HCEC 1CT (cell line): ENCODE data around the gene KIF6.
"Not testable (repeated sequence)": the region's sequence is repeated elsewhere in the genome, so short reads cannot be mapped to it uniquely, and the experiment has no call there.

Source experiments
- DNase-seq: peaks from one replicate; pipeline ENCODE4 v3.0.0-alpha.2; 2017

Gene KIF6

DNA sequence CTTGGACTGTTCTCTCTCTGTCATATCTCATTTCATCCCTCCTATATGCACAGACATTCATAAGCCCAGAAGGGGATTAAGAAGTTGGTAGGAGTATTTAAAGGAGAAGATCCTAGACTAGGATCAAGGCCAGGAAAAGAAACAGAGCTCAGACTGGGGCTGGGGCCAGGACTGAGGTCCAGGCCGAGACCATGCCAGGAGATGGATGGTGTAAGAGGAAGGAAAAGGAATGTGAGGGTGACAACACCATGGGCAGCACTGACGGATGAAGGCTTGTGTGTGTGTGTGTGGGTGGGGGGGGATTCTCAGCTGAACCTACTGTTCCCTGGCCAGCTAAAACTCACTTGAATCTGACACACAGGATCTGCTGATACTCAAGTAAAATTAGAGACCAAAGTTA lies 182.1 kb downstream of the KIF6 start:
- no peak for DNase-seq

GRCh38 chr6:39540454-39540853 lies 184.8 kb downstream of the KIF6 start:
- DNase-seq: no peak

DNA sequence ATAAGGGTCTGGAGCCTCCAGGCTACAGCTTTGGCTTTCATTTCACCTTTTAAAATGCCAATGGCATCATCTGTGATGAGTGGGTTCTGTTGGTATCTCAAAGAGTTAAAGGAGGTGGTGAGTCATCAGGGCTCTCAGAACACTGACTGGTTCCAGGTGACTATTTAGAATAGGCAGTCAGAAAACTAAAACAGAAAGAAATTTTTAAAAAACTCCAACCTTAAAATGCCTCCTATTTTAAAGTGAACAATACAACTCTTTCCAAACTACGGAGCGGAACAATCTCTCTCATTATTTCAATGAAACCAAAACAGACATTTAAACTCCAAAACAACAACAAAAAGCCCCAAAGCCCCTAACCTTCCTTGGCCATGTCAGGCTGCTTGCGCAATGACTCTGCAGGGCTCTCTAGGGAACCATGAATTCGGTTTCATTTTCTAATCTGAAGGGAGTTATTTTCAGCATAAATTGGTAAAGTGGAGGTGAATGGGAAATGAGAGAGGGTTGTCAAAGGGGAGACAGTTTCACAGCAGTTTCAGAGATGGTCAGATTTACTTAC lies 194.9 kb downstream of the KIF6 start:
- no peak for DNase-seq

GRCh38 chr6:39527792-39528564 lies 197.2 kb downstream of the KIF6 start:
- DNase-seq: no peak

DNA sequence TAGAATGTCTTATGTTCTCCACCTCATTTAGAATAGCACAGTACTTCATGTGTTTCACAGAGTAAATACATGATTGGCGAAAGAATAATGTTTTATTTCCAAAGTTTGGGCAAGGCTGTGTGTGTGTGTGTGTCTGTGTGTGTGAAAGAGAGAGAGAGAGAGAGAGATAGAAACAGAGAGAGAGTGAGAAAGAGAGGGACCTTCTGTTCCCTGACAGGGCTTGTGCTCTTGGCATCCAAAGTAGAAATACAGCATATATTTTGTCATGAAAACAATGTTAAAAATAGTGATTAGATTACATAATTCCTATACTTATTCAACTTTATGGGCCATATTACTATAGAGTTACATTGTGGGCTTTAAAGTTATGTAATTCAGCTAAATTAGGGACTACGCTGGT lies 201.2 kb downstream of the KIF6 start:
- no peak for DNase-seq

GRCh38 chr6:39521958-39522357 lies 203.2 kb downstream of the KIF6 start:
- no peak for DNase-seq

DNA sequence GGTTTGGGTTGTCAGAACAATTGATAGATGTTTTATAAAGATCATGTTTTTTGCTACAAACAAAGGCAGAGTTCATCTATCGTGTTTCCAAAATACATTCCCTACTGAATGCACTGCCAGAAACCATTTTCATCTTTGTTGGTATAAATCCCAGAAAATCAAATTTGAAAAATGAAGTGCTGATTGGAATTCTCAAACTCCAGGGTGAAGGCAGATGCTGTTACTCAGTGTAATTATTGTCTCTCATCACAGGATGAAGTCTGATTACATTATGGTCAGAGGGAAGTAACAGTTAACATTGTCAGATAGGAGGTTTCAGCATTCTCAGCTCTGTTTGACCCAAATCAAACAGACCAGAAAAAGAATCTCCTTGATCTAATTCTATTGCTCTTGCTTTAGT lies 204.3 kb downstream of the KIF6 start:
- DNase-seq: no peak

- DNase-seq: no peak
Observed at GRCh38 chr6:39520411-39520810, 204.8 kb downstream of the KIF6 start.

DNA sequence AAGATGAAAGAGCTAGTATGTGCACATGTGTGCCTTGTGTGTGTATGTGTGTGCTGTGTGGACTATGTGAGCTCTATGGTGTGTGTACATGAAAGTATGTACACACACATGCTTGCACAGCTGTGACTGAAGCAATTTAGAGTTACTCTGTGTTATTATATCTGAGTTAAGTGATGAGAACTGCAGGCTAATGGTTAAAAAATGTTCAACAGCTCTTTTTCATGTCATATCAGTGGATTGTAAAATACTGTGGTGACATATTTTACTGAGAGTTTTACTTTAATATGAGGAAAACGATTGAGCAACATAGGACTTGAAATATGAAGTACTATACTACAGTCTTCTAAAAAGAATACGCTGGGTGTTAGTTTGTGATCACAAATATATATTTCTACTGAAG lies 207.0 kb downstream of the KIF6 start:
- no peak for DNase-seq

DNA sequence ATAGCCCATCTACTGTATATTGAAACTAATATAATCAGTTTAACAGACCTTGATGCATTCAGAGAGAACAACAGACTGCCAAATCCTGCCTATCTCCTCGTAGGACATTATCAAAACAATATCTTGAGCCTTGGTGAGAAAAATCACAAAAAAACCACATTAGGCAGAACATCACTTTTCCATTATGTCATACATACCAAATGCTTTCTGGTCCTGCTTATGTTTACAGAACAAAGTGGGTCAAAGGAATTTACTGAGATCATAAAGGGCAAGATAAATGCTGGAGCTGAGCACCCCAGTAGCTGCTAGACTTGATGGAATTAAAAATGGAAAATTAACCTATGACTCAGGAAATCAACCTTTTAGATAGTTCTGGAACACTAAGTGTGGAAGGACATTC lies 207.5 kb downstream of the KIF6 start:
- no peak for DNase-seq

GRCh38 chr6:39516471-39516870 lies 208.7 kb downstream of the KIF6 start:
- no peak for DNase-seq

- DNase-seq: no peak
Observed at GRCh38 chr6:39515471-39515870, 209.7 kb downstream of the KIF6 start.

- no peak for DNase-seq
Observed at GRCh38 chr6:39515006-39515405, 210.2 kb downstream of the KIF6 start.

DNA sequence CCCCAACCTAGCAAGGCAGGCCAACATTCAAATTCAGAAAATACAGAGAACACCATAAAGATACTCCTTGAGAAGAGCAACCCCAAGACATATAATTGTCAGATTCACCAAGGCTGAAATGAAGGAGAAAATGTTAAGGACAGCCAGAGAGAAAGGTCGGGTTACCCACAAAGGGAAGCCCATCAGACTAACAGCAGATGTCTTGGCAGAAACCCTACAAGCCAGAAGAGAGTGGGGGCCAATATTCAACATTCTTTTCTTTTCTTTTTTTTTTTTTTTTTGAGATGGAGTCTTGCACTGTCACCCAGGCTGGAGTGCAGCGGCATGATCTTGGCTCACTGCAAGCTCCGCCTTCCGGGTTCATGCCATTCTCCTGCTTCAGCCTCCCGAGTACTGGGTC lies 215.4 kb downstream of the KIF6 start:
- not testable (repeated sequence) for DNase-seq

DNA sequence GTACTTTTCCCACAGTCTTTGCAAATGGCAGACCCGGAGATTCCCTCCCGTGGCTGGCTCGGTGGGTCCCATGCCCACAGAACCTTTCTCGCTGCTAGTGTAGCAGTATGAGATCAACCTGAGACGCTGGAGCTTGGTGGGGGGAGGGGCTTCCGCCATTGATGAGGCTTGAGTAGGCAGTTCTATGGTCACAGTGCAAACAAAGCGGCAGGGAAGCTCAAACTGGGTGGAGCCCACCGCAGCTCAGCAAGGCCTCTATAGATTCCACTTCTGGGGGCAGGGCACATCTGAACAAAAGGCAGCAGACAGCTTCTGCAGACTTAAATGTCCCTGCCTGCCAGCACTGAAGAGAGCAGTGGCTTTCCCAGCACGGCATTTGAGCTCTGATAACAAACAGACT lies 216.7 kb downstream of the KIF6 start:
- no peak for DNase-seq

DNA sequence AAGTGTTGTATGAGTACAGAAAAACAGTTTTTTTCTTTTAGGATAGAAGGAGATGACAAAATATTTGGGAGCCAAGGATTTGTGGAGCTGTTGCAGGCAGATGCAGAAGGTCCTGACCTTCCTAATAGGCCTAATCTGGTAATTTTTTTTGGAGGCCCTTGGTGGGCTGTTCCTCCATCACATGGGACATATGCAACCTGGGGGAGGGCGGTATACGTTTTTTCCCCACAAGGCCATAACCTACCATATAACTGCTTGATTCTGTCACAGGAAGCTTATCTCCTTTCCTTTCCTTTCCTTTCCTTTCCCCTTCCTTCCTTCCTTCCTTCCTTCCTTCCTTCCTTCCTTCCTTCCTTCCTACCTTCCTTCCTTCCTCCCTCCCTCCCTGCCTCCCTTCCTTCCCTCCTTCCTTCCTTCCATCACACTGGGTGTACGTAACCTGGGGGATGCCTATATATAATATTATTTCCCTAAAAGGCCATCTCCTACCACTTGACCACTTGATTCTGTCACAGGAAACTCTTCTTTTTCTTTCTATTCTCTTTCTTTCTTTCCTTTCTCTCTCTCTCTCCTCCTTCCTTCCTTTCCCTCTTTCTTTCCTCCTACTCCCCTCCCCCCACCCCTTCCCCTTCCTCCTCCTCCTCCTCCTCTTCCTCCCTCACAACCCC lies 217.7 kb downstream of the KIF6 start:
- no peak for DNase-seq

GRCh38 chr6:39502362-39502955 lies 222.7 kb downstream of the KIF6 start:
- DNase-seq: not testable (repeated sequence)

GRCh38 chr6:39499053-39499452 lies 226.2 kb downstream of the KIF6 start:
- DNase-seq: no peak

- no peak for DNase-seq
Observed at GRCh38 chr6:39498096-39498495, 227.1 kb downstream of the KIF6 start.

DNA sequence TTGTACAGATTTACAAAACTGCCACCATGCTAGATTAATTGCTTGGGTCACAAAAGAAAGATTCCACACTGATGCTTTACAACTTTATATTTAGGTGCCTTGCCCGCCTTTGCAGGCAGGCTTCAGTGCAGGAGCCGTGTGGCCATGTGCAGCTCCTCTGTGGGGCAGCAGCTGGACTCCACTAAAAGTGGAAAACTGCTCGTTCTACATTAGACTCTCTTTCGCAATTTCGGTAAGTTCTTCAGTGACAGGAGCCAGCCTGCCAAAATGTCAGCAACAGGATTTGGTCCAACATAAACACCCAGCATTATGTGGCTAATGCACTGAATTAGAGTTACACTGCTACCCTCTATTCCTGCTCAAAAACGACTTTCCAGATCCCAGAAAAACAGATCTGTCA lies 228.3 kb downstream of the KIF6 start:
- DNase-seq: no peak

- DNase-seq: no peak
Observed at GRCh38 chr6:39496456-39496855, 228.8 kb downstream of the KIF6 start.

GRCh38 chr6:39495640-39496039 lies 229.6 kb downstream of the KIF6 start:
- DNase-seq: no peak

- DNase-seq: no peak
Observed at GRCh38 chr6:39494998-39495397, 230.2 kb downstream of the KIF6 start.

- no peak for DNase-seq
Observed at GRCh38 chr6:39493777-39494176, 231.4 kb downstream of the KIF6 start.
